Heart right ventricle (tissue), 16 donors: Measurements from ENCODE around the gene ELP5. TPM values are rescaled to one million over a fixed set of nuclear protein-coding genes. Genes with fewer than 3 reads are reported as not detected.
A peak's percentile ranks its signal among the peaks of the same experiment; 100 is the strongest.

Source experiments
- ATAC-seq, 8 donors: fragments of 200-7000 bp; cut with Tn5 transposase; one replicate each; pipeline ENCODE4 v1.9.1; 2020; ENCODE audit warnings: mild to moderate bottlenecking in 8 of 8, moderate library complexity in 8 of 8, moderate number of reproducible peaks in 1 of 8
- DNase-seq, 2 donors: peaks; one replicate each; pipeline ENCODE4 v3.0.0-alpha.2; 2020
- H3K27ac ChIP-seq, 10 donors: fragments of 200-600 bp; sonication (generic) in 2 of 10; one replicate each; pipeline versions ENCODE4 v1.5.0 to v1.8.0; 2020 to 2022; ENCODE audit warnings: mild to moderate bottlenecking in 3 of 10
- H3K27me3 ChIP-seq, 7 donors: fragments of 200-600 bp; one replicate each; pipeline ENCODE4 v1.8.0; 2021 to 2022; ENCODE audit warnings: mild to moderate bottlenecking in 2 of 7
- H3K36me3 ChIP-seq, 9 donors: fragments of 200-600 bp; sonication (generic) in 1 of 9; one replicate each; pipeline versions ENCODE4 v1.5.0 to v1.8.0; 2020 to 2022; ENCODE audit warnings: mild to moderate bottlenecking in 2 of 9
- H3K4me1 ChIP-seq, 9 donors: fragments of 200-600 bp; sonication (generic) in 1 of 9; one replicate each; pipeline versions ENCODE4 v1.5.0 to v1.8.0; 2020 to 2022; ENCODE audit warnings: mild to moderate bottlenecking in 4 of 9
- H3K4me3 ChIP-seq, 10 donors: fragments of 200-600 bp; sonication (generic) in 2 of 10; one replicate each; pipeline versions ENCODE4 v1.5.0 to v1.8.0; 2020 to 2022; ENCODE audit warnings: mild to moderate bottlenecking in 7 of 10, moderate library complexity in 2 of 10
- H3K9me3 ChIP-seq, 11 donors: fragments of 200-600 bp in 10 of 11; sonication (generic) in 2 of 11; one replicate each; pipeline versions ENCODE4 v1.5.0 to v1.8.0; 2013 to 2022; ENCODE audit warnings: mild to moderate bottlenecking in 2 of 11, control low read depth in 1 of 11, moderate library complexity in 1 of 11
- CTCF ChIP-seq, 9 donors: fragments of 200-600 bp; sonication (generic) in 2 of 9; IDR thresholded peaks; one replicate each; pipeline versions ENCODE4 v1.5.0 to v1.8.0; 2021 to 2022; ENCODE audit warnings: antibody characterized with exemption in 9 of 9, mild to moderate bottlenecking in 5 of 9, moderate library complexity in 1 of 9
- WGBS, 2 donors: extraction: QIAGEN DNeasy Blood & Tissue Kit; methylation state at CpG; one replicate each; pipeline ENCODE4 v1.1.7; 2013; ENCODE audit warnings: inconsistent platforms in 1 of 2; 5-methylcytosine and 5-hydroxymethylcytosine counted together
- intact Hi-C, 10 donors: fragments of 100-400 bp; cut with DNase I; formaldehyde crosslinking; loops; one replicate each; pipeline versions ENCODE4 v1.11.1 to v1.14.2; 2022
- polyA plus RNA-seq, 2 donors: library from polyadenylated mRNA; stranded (reverse); fragments of 200-250 nt; gene quantifications; one replicate each; pipeline ENCODE4 v1.2.3, GENCODE V29; 2013
- total RNA-seq, 10 donors: library from RNA; stranded (reverse); fragmentation: NEBNext Ultra II Directional in 3 of 10; extraction: Animal tissue kit (Norgen Biotek cat#: 25700) in 3 of 10; gene quantifications; one replicate each; pipeline versions ENCODE4 v1.2.1 to v1.2.4, GENCODE V29; 2021 to 2023
- donor health status: Arrhythmogenic right ventricular cardiomyopathy.
- donor health status: ischemic (EF 13 %, LVEDD 7.1; RV severe dilation, severe dysfunction).
- donor health status: healthy with polysubstance abuse.
- donor health status: DM: no; HTN: yes; CAD: no.
- donor health status: DM: no; HTN: no; CAD: no.
- donor health status: ischemic (EF 25% LVEDD 6.9; RV normal size, moderate dysfunction).
- donor health status: ischemic (EF 25% LVEDD 5.7; RV mildly dilated, moderate dysfunction).
- donor health status: healthy.
- donor health status: DM: yes; HTN: yes; CAD: no.
- donor health status: Ischemic cardiomyopathy.
- donor health status: ischemic (EF 35%, LVEDD 5.7; RV mildly dilated, moderate dysfunction).
- donor health status: nonischemic (EF 11% LVEDD 7.7; RV severe dilation, severe dysfunction).
- donor health status: DM: yes; HTN: yes; CAD: no.
- donor health status: PGD.
- donor health status: ischemic (EF 29% LVEDD 5.4; RV normal size, mild dysfunction).
- donor health status: nonischemic (EF 23%, LVEDD 6.1; RV moderate dilation, normal function).

The ELP5 gene
- total and polyA plus RNA-seq, 12 donors: 29.0 to 110 (median 52.1) TPM

- H3K36me3 ChIP-seq: peaks cover 0 to 37% (median 0%) of the 10 kb centered on the region in 9 donors
- no peaks in the 10 kb centered on the region for H3K9me3 ChIP-seq
- WGBS, 2 donors: 23 to 29% methylated on average over 6 of the region's 6 CpGs
- ATAC-seq (no peak), DNase-seq (no peak)
- H3K27me3 ChIP-seq: no peaks in the 10 kb centered on the region
- H3K27ac ChIP-seq: peak overlapping the region; percentile 16 to 100 (median 94)
- TF ChIP-seq CTCF (IDR thresholded peaks at IDR 0.05): no peak
- intact Hi-C loops: no loop called here
- peaks cover 14 to 65% (median 52%) of the 10 kb centered on the region in 9 donors for H3K4me1 ChIP-seq
- H3K4me3 ChIP-seq: peak overlapping the region; percentile 16 to 99 (median 96)
Measured at GRCh38 chr17:7237266-7237760, 14.7 kb upstream of the ELP5 start.

- H3K27me3 ChIP-seq: no peaks in the 10 kb centered on the region
- intact Hi-C loops: loop anchor here in 2 of 10 donors (2.0 kb wide), 2 partner anchors 19 to 23 kb away; partner anchors contain the start of genes ACADVL (in 1 of the 2) and DLG4 (in 1 of the 2)
- ATAC-seq: peak in 3 of 8 donors; percentile 1 to 19 (median 5)
- H3K36me3 ChIP-seq: peaks cover 0 to 37% (median 0%) of the 10 kb centered on the region in 9 donors
- H3K9me3 ChIP-seq: no peaks in the 10 kb centered on the region
- peak; percentile 83 to 86 for DNase-seq
- 1% methylated on average over 54 to 71 of the region's 73 CpGs for WGBS, 2 donors
- peak overlapping the region; percentile 16 to 99 (median 96) for H3K4me3 ChIP-seq
- H3K4me1 ChIP-seq: peaks cover 14 to 59% (median 46%) of the 10 kb centered on the region in 9 donors
- peak overlapping the region; percentile 16 to 100 (median 94) for H3K27ac ChIP-seq
- no peak for TF ChIP-seq CTCF (IDR thresholded peaks at IDR 0.05)
Measured at GRCh38 chr17:7237761-7238419, 14.1 kb upstream of the ELP5 start.

GRCh38 chr17:7238420-7239090 is 13.5 kb upstream of the ELP5 start:
- H3K4me1 ChIP-seq: peaks cover 14 to 57% (median 44%) of the 10 kb centered on the region in 9 donors
- intact Hi-C loops: loop anchor here in 2 of 10 donors (2.0 kb wide), 2 partner anchors 20 to 24 kb away; partner anchors contain the start of genes ACADVL (in 1 of the 2) and DLG4 (in 1 of the 2)

More at GRCh38 chr17:7238420-7239090, 13.5 kb upstream of the ELP5 start:
- DNase-seq (peak in 1 of 2 donors; percentile 34), ATAC-seq (peak in 1 of 8 donors; percentile 0)
- Histone ChIP-seq H3K4me3 (peak overlapping the region; percentile 86 to 99 (median 96)), H3K27me3 (no peaks in the 10 kb centered on the region), H3K27ac (peak overlapping the region; percentile 76 to 100 (median 94)), H3K9me3 (no peaks in the 10 kb centered on the region), H3K36me3 (peaks cover 0 to 37% (median 0%) of the 10 kb centered on the region in 9 donors)
- WGBS, 2 donors: 1% methylated on average over 34 to 37 of the region's 39 CpGs
- TF ChIP-seq CTCF (IDR thresholded peaks at IDR 0.05): no peak
